Vagina (tissue), 2 donors: ENCODE results near the gene CRACDL. TPM values are rescaled to one million over a fixed set of nuclear protein-coding genes. Genes with fewer than 3 reads are reported as not detected.

ENCODE experiments used
- DNase-seq, 2 donors: peaks; one replicate each; pipeline ENCODE4 v3.0.0-alpha.2; 2017; ENCODE audit errors: extremely low spot score in 2 of 2
- H3K27ac ChIP-seq: fragments of 200-600 bp; sonication (generic); one replicate; pipeline ENCODE4 v1.5.1; 2019
- H3K27me3 ChIP-seq: fragments of 200-600 bp; sonication (generic); one replicate; pipeline ENCODE4 v1.5.1; 2019
- H3K36me3 ChIP-seq, 2 donors: fragments of 200-600 bp; sonication (generic); one replicate each; pipeline ENCODE4 v1.5.1; 2017 to 2019
- H3K4me1 ChIP-seq: fragments of 200-600 bp; sonication (generic); one replicate; pipeline ENCODE4 v1.5.1; 2019
- H3K4me3 ChIP-seq, 2 donors: fragments of 200-600 bp; sonication (generic); 1 replicate in 1 of 2; 2 replicates in 1 of 2; pipeline ENCODE4 v1.5.1; 2016 to 2019
- H3K9me3 ChIP-seq: fragments of 200-600 bp; sonication (generic); one replicate; pipeline ENCODE4 v1.5.1; 2019
- POLR2A ChIP-seq, 2 donors: fragments of 450-650 bp; IDR thresholded peaks; one replicate each; pipeline ENCODE4 v1.6.1; 2017; ENCODE audit warnings: antibody characterized with exemption in 2 of 2, mild to moderate bottlenecking in 2 of 2, moderate library complexity in 2 of 2
- POLR2AphosphoS5 ChIP-seq, 2 donors: sonication (generic); formaldehyde crosslinking; IDR thresholded peaks; one replicate each; pipeline ENCODE4 v1.9.0; 2017; ENCODE audit warnings: antibody characterized with exemption in 2 of 2, mild to moderate bottlenecking in 2 of 2, low read depth in 1 of 2; ENCODE audit not compliant: insufficient read depth in 1 of 2
- intact Hi-C: fragments of 100-400 bp; cut with DNase I; formaldehyde crosslinking; loops from one replicate; pipeline ENCODE4 v1.15.1; 2023
- total RNA-seq: library from RNA; depleted of rRNA; stranded (reverse); fragments of >200 nt; gene quantifications from one replicate; pipeline ENCODE4 v1.2.3, GENCODE V29; 2016
- TF ChIP-seq, protein P1 (sequence below), 3 experiments: fragments of 450-650 bp in 2 of 3; fragments of 200-600 bp in 1 of 3; sonication (generic) in 1 of 3; IDR thresholded peaks; one replicate each; pipeline ENCODE4 v1.5.1; 2017 to 2019; ENCODE audit warnings: antibody characterized with exemption in 3 of 3, mild to moderate bottlenecking in 2 of 3, moderate library complexity in 2 of 3

CRACDL gene
- total RNA-seq, 1 donor from 2014 or later: 6.4 TPM

DNA sequence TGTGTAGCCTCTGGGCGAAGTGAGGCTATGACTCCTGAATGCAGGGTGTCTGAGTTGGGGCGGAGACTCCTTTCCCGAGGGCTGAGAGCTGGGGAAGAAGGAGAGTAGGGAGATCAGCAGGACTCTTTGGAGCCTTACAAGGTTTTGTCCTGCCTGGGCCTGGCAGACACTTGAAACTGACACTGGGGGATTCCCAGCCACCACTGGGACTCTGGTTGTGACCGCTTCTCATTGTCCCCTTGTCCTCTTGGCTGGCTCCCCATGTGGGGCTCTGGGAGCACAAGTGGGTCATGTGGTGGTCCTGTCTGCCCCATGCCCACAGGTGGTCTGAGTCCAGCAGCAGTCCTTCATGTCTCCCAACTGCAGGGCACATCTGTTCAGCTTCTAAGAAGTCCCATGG, 126.9 kb downstream of the CRACDL start:
- intact Hi-C loops: no loop called here
- Histone ChIP-seq H3K4me3 (no peak overlapping the region), H3K36me3 (no peaks in the 10 kb centered on the region), H3K4me1 (no peaks in the 10 kb centered on the region), H3K9me3 (no peaks in the 10 kb centered on the region), H3K27me3 (no peaks in the 10 kb centered on the region), H3K27ac (no peak overlapping the region)
- TF ChIP-seq POLR2AphosphoS5 (IDR thresholded peaks at IDR 0.05; ENCODE audit: insufficient read depth in 1 of 2, low read depth in 1 of 2) (no peak), POLR2A (IDR thresholded peaks at IDR 0.05) (no peak)
- TF ChIP-seq, protein P1, sequence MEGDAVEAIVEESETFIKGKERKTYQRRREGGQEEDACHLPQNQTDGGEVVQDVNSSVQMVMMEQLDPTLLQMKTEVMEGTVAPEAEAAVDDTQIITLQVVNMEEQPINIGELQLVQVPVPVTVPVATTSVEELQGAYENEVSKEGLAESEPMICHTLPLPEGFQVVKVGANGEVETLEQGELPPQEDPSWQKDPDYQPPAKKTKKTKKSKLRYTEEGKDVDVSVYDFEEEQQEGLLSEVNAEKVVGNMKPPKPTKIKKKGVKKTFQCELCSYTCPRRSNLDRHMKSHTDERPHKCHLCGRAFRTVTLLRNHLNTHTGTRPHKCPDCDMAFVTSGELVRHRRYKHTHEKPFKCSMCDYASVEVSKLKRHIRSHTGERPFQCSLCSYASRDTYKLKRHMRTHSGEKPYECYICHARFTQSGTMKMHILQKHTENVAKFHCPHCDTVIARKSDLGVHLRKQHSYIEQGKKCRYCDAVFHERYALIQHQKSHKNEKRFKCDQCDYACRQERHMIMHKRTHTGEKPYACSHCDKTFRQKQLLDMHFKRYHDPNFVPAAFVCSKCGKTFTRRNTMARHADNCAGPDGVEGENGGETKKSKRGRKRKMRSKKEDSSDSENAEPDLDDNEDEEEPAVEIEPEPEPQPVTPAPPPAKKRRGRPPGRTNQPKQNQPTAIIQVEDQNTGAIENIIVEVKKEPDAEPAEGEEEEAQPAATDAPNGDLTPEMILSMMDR (IDR thresholded peaks at IDR 0.05): no peak
- DNase-seq: no peak

- no peaks in the 10 kb centered on the region for H3K36me3 ChIP-seq
- H3K4me3 ChIP-seq: no peak overlapping the region
- no peaks in the 10 kb centered on the region for H3K4me1 ChIP-seq
- peak in 1 of 2 donors; percentile 77 for DNase-seq
- no peaks in the 10 kb centered on the region for H3K27me3 ChIP-seq
- TF ChIP-seq POLR2AphosphoS5 (IDR thresholded peaks at IDR 0.05; ENCODE audit: insufficient read depth in 1 of 2, low read depth in 1 of 2) (no peak), POLR2A (IDR thresholded peaks at IDR 0.05) (no peak)
- TF ChIP-seq, protein P1 (IDR thresholded peaks at IDR 0.05): no peak
- no peaks in the 10 kb centered on the region for H3K9me3 ChIP-seq
- no peak overlapping the region for H3K27ac ChIP-seq
- intact Hi-C loops: no loop called here
Measured at GRCh38 chr2:98808546-98808945, 127.5 kb downstream of the CRACDL start.

- H3K27me3 ChIP-seq: no peaks in the 10 kb centered on the region
- intact Hi-C loops: no loop called here
- no peaks in the 10 kb centered on the region for H3K36me3 ChIP-seq
- TF ChIP-seq, protein P1 (IDR thresholded peaks at IDR 0.05): no peak
- no peak for TF ChIP-seq POLR2AphosphoS5 (IDR thresholded peaks at IDR 0.05; ENCODE audit: insufficient read depth in 1 of 2, low read depth in 1 of 2)
- no peak for TF ChIP-seq POLR2A (IDR thresholded peaks at IDR 0.05)
- H3K4me3 ChIP-seq: no peak overlapping the region
- H3K9me3 ChIP-seq: no peaks in the 10 kb centered on the region
- no peak for DNase-seq
- no peaks in the 10 kb centered on the region for H3K4me1 ChIP-seq
- H3K27ac ChIP-seq: no peak overlapping the region
Measured at GRCh38 chr2:98807929-98808328, 128.1 kb downstream of the CRACDL start.

- Histone ChIP-seq H3K9me3 (no peaks in the 10 kb centered on the region), H3K4me1 (no peaks in the 10 kb centered on the region), H3K27ac (no peak overlapping the region), H3K27me3 (no peaks in the 10 kb centered on the region), H3K4me3 (no peak overlapping the region), H3K36me3 (no peaks in the 10 kb centered on the region)
- DNase-seq: peak in 1 of 2 donors; percentile 5
- no peak for TF ChIP-seq POLR2AphosphoS5 (IDR thresholded peaks at IDR 0.05; ENCODE audit: insufficient read depth in 1 of 2, low read depth in 1 of 2)
- intact Hi-C loops: no loop called here
Measured at GRCh38 chr2:98807221-98807620, 128.8 kb downstream of the CRACDL start.

GRCh38 chr2:98806236-98806697, 129.8 kb downstream of the CRACDL start:
- no peaks in the 10 kb centered on the region for H3K36me3 ChIP-seq
- peak overlapping the region; percentile 3 for H3K27ac ChIP-seq
- DNase-seq: peak in 1 of 2 donors; percentile 86
- TF ChIP-seq, protein P1 (IDR thresholded peaks at IDR 0.05): no peak
- no peak for TF ChIP-seq POLR2A (IDR thresholded peaks at IDR 0.05)
- TF ChIP-seq POLR2AphosphoS5 (IDR thresholded peaks at IDR 0.05; ENCODE audit: insufficient read depth in 1 of 2, low read depth in 1 of 2): no peak
- no peaks in the 10 kb centered on the region for H3K27me3 ChIP-seq
- intact Hi-C loops: no loop called here
- H3K9me3 ChIP-seq: no peaks in the 10 kb centered on the region
- no peaks in the 10 kb centered on the region for H3K4me1 ChIP-seq
- no peak overlapping the region for H3K4me3 ChIP-seq
